Neural crest cell (in vitro differentiated cells): ENCODE measurements around the gene KCNIP4. TPM values are rescaled to one million over a fixed set of nuclear protein-coding genes. Genes with fewer than 3 reads are reported as not detected.

Source experiments
- DNase-seq: peaks from one replicate; pipeline ENCODE4 v3.0.0; 2021; ENCODE audit warnings: low read depth, mixed read lengths, low spot score
- H3K27ac Mint-ChIP-seq: one replicate; pipeline ENCODE4 v1.8.0; 2021; ENCODE audit warnings: mild to moderate bottlenecking, mixed read lengths; ENCODE audit not compliant: unreplicated experiment
- H3K27me3 Mint-ChIP-seq: 2 replicates; pipeline ENCODE4 v1.8.0; 2021; ENCODE audit warnings: low read depth, mild to moderate bottlenecking, mixed read lengths
- H3K36me3 Mint-ChIP-seq: 2 replicates; pipeline ENCODE4 v1.8.0; 2021; ENCODE audit warnings: low read depth, mild to moderate bottlenecking, mixed read lengths
- H3K4me1 Mint-ChIP-seq: 2 replicates; pipeline ENCODE4 v1.8.0; 2021; ENCODE audit warnings: mixed read lengths
- H3K4me3 Mint-ChIP-seq: one replicate; pipeline ENCODE4 v1.8.0; 2021; ENCODE audit warnings: mild to moderate bottlenecking, mixed read lengths
- H3K9me3 Mint-ChIP-seq: 2 replicates; pipeline ENCODE4 v1.8.0; 2021; ENCODE audit warnings: mixed read lengths
- total RNA-seq: library from RNA; stranded (reverse); gene quantifications from 2 replicates; pipeline ENCODE4 v1.2.1, GENCODE V29; 2021
- TF ChIP-seq, protein P1 (sequence below): fragments of 200-600 bp; sonication (generic); conservative IDR thresholded peaks from 2 replicates; pipeline ENCODE4 v1.5.0; 2021; ENCODE audit warnings: antibody characterized with exemption, mild to moderate bottlenecking

KCNIP4 gene
- total RNA-seq, 1 donor from 2014 or later, result 0.33 TPM

- peaks cover 24% of the 10 kb centered on the region for H3K27me3 Mint-ChIP-seq
- TF ChIP-seq, protein P1, sequence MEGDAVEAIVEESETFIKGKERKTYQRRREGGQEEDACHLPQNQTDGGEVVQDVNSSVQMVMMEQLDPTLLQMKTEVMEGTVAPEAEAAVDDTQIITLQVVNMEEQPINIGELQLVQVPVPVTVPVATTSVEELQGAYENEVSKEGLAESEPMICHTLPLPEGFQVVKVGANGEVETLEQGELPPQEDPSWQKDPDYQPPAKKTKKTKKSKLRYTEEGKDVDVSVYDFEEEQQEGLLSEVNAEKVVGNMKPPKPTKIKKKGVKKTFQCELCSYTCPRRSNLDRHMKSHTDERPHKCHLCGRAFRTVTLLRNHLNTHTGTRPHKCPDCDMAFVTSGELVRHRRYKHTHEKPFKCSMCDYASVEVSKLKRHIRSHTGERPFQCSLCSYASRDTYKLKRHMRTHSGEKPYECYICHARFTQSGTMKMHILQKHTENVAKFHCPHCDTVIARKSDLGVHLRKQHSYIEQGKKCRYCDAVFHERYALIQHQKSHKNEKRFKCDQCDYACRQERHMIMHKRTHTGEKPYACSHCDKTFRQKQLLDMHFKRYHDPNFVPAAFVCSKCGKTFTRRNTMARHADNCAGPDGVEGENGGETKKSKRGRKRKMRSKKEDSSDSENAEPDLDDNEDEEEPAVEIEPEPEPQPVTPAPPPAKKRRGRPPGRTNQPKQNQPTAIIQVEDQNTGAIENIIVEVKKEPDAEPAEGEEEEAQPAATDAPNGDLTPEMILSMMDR, result peak; percentile 50
- H3K36me3 Mint-ChIP-seq, result no peaks in the 10 kb centered on the region
- no peaks in the 10 kb centered on the region for H3K9me3 Mint-ChIP-seq
- no peaks in the 10 kb centered on the region for H3K4me1 Mint-ChIP-seq
- no peak for DNase-seq
- H3K4me3 Mint-ChIP-seq, result no peak overlapping the region
- H3K27ac Mint-ChIP-seq, result no peak overlapping the region
Measured at GRCh38 chr4:21507439-21507838, 441.1 kb downstream of the KCNIP4 start.

- Mint-ChIP-seq H3K4me3 (no peak overlapping the region), H3K36me3 (no peaks in the 10 kb centered on the region), H3K27ac (no peak overlapping the region), H3K27me3 (peaks cover 21% of the 10 kb centered on the region), H3K9me3 (no peaks in the 10 kb centered on the region), H3K4me1 (no peaks in the 10 kb centered on the region)
- TF ChIP-seq, protein P1, result no peak
- DNase-seq, result no peak
Measured at GRCh38 chr4:21490682-21491081, 457.9 kb downstream of the KCNIP4 start.

DNA sequence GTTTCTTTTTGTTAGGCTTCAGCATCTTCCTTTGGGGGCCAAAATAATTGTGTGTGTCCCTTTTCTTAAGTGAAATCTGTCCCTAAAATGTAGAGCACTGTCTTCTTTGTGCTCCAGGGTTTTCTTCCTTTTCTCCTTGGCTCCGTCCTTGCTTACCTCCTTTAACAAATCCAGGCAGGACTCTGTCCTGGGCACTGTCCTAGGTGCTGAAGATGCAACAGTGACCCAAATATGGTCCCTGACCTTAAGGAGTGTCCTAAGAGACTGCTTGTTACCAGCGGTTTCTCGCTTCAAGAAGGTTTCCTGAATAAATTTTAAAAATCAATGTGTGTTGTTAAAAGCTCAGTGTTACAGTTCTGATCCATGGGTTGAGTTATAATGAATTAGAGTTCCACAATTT lies 471.8 kb downstream of the KCNIP4 start:
- TF ChIP-seq, protein P1, result no peak
- no peaks in the 10 kb centered on the region for H3K9me3 Mint-ChIP-seq
- no peak overlapping the region for H3K27ac Mint-ChIP-seq
- no peak overlapping the region for H3K4me3 Mint-ChIP-seq
- H3K36me3 Mint-ChIP-seq, result no peaks in the 10 kb centered on the region
- H3K4me1 Mint-ChIP-seq, result no peaks in the 10 kb centered on the region
- H3K27me3 Mint-ChIP-seq, result peaks cover 77% of the 10 kb centered on the region
- peak; percentile 33 for DNase-seq

GRCh38 chr4:21474195-21474594 lies 474.4 kb downstream of the KCNIP4 start:
- H3K4me1 Mint-ChIP-seq, result no peaks in the 10 kb centered on the region
- no peak overlapping the region for H3K27ac Mint-ChIP-seq
- DNase-seq, result no peak
- H3K27me3 Mint-ChIP-seq, result peaks cover 77% of the 10 kb centered on the region
- H3K36me3 Mint-ChIP-seq, result no peaks in the 10 kb centered on the region
- TF ChIP-seq, protein P1, result no peak
- no peak overlapping the region for H3K4me3 Mint-ChIP-seq
- H3K9me3 Mint-ChIP-seq, result no peaks in the 10 kb centered on the region

GRCh38 chr4:21470535-21470934 lies 478.0 kb downstream of the KCNIP4 start:
- Mint-ChIP-seq H3K36me3 (no peaks in the 10 kb centered on the region), H3K4me1 (no peaks in the 10 kb centered on the region), H3K4me3 (no peak overlapping the region), H3K9me3 (no peaks in the 10 kb centered on the region), H3K27ac (no peak overlapping the region), H3K27me3 (peaks cover 65% of the 10 kb centered on the region)
- no peak for DNase-seq
- TF ChIP-seq, protein P1, result no peak
